WERI-Rb-1 (cell line): Measurements from ENCODE around the gene SH3RF1.
"Not testable (repeated sequence)": the region's sequence is repeated elsewhere in the genome, so short reads cannot be mapped to it uniquely, and the experiment has no call there.

Source experiments
- DNase-seq: peaks from one replicate; pipeline ENCODE4 v3.0.0-alpha.2; 2020
- H3K27ac ChIP-seq: fragments of 250-450 bp; sonication (Bioruptor Pico); 2 replicates; pipeline ENCODE4 v1.5.1; 2020; ENCODE audit warnings: mild to moderate bottlenecking, moderate library complexity
- H3K27me3 ChIP-seq: fragments of 250-450 bp; sonication (Bioruptor Pico); 2 replicates; pipeline ENCODE4 v1.5.1; 2021; ENCODE audit warnings: mild to moderate bottlenecking, low read depth, moderate library complexity; ENCODE audit not compliant: insufficient read depth, severe bottlenecking
- H3K36me3 ChIP-seq: fragments of 250-450 bp; sonication (Bioruptor Pico); 2 replicates; pipeline ENCODE4 v1.5.1; 2020; ENCODE audit warnings: mild to moderate bottlenecking, moderate library complexity
- H3K4me3 ChIP-seq: 2 replicates; pipeline ENCODE4 v1.5.1; 2011; ENCODE audit warnings: low read depth, mild to moderate bottlenecking, control low read depth, low read length
- H3K9me3 ChIP-seq: fragments of 250-450 bp; sonication (Bioruptor Pico); 2 replicates; pipeline ENCODE4 v1.5.1; 2021; ENCODE audit warnings: mild to moderate bottlenecking, moderate library complexity; ENCODE audit not compliant: severe bottlenecking
- CTCF ChIP-seq: IDR thresholded peaks from 2 replicates; pipeline ENCODE4 v1.5.1; 2011; ENCODE audit warnings: low read depth, mild to moderate bottlenecking, control low read depth, inconsistent platforms, low read length

Gene SH3RF1

GRCh38 chr4:169195032-169195431, 75.7 kb downstream of the SH3RF1 start:
- Histone ChIP-seq H3K36me3 (no peaks in the 10 kb centered on the region), H3K27ac (no peak overlapping the region), H3K4me3 (no peak overlapping the region), H3K27me3 (no peaks in the 10 kb centered on the region), H3K9me3 (peaks cover 3% of the 10 kb centered on the region)
- TF ChIP-seq CTCF: no peak
- DNase-seq: no peak

GRCh38 chr4:169189968-169190367, 80.8 kb downstream of the SH3RF1 start:
- H3K9me3 ChIP-seq, DNase-seq, H3K36me3 ChIP-seq, H3K4me3 ChIP-seq, H3K27ac ChIP-seq, H3K27me3 ChIP-seq: not testable (repeated sequence)

GRCh38 chr4:169189372-169189771, 81.4 kb downstream of the SH3RF1 start:
- no peak for DNase-seq
- no peak for TF ChIP-seq CTCF
- no peaks in the 10 kb centered on the region for H3K36me3 ChIP-seq
- no peaks in the 10 kb centered on the region for H3K9me3 ChIP-seq
- H3K4me3 ChIP-seq: no peak overlapping the region
- no peaks in the 10 kb centered on the region for H3K27me3 ChIP-seq
- H3K27ac ChIP-seq: no peak overlapping the region

GRCh38 chr4:169188204-169188603, 82.6 kb downstream of the SH3RF1 start:
- no peak for DNase-seq
- no peak overlapping the region for H3K27ac ChIP-seq
- TF ChIP-seq CTCF: no peak
- H3K4me3 ChIP-seq: no peak overlapping the region
- no peaks in the 10 kb centered on the region for H3K27me3 ChIP-seq
- no peaks in the 10 kb centered on the region for H3K9me3 ChIP-seq
- H3K36me3 ChIP-seq: no peaks in the 10 kb centered on the region

GRCh38 chr4:169185133-169185956, 85.4 kb downstream of the SH3RF1 start:
- Histone ChIP-seq H3K27me3 (no peaks in the 10 kb centered on the region), H3K9me3 (no peaks in the 10 kb centered on the region), H3K36me3 (no peaks in the 10 kb centered on the region), H3K27ac (no peak overlapping the region), H3K4me3 (no peak overlapping the region)
- DNase-seq: no peak
- TF ChIP-seq CTCF: no peak

- DNase-seq: no peak
- H3K36me3 ChIP-seq: no peaks in the 10 kb centered on the region
- H3K27ac ChIP-seq: no peak overlapping the region
- H3K27me3 ChIP-seq: no peaks in the 10 kb centered on the region
- H3K4me3 ChIP-seq: no peak overlapping the region
- no peaks in the 10 kb centered on the region for H3K9me3 ChIP-seq
- no peak for TF ChIP-seq CTCF
Measured at GRCh38 chr4:169184686-169185085, 86.1 kb downstream of the SH3RF1 start.
